Measurements from ENCODE around the gene PLAC8.
A peak's percentile ranks its signal among the peaks of the same experiment; 100 is the strongest.
"Not testable (repeated sequence)": the region's sequence is repeated elsewhere in the genome, so short reads cannot be mapped to it uniquely, and the experiment has no call there.

Gene PLAC8

GRCh38 chr4:83124111-83124780, 9.7 kb upstream of the PLAC8 start:
- H3K9me3 Mint-ChIP-seq = no peaks in the 10 kb centered on the region
- H3K27me3 Mint-ChIP-seq = no peaks in the 10 kb centered on the region
- no peaks in the 10 kb centered on the region for H3K36me3 Mint-ChIP-seq (ENCODE audit: low read depth)
- DNase-seq (no peak), ATAC-seq (no peak)
- peaks cover 28% of the 10 kb centered on the region for H3K4me1 Mint-ChIP-seq
- no peak overlapping the region for H3K27ac Mint-ChIP-seq
- H3K4me3 Mint-ChIP-seq = no peak overlapping the region

GRCh38 chr4:83121246-83121645, 6.7 kb upstream of the PLAC8 start:
- H3K4me3 Mint-ChIP-seq = no peak overlapping the region
- H3K4me1 Mint-ChIP-seq = peaks cover 21% of the 10 kb centered on the region
- ATAC-seq (no peak), DNase-seq (no peak)
- H3K27me3 Mint-ChIP-seq = no peaks in the 10 kb centered on the region
- H3K27ac Mint-ChIP-seq = no peak overlapping the region
- H3K9me3 Mint-ChIP-seq = no peaks in the 10 kb centered on the region
- no peaks in the 10 kb centered on the region for H3K36me3 Mint-ChIP-seq (ENCODE audit: low read depth)

GRCh38 chr4:83118869-83119268, 4.3 kb upstream of the PLAC8 start:
- Mint-ChIP-seq H3K9me3 (no peaks in the 10 kb centered on the region), H3K4me1 (peaks cover 22% of the 10 kb centered on the region), H3K36me3 (ENCODE audit: low read depth) (no peaks in the 10 kb centered on the region), H3K27me3 (no peaks in the 10 kb centered on the region), H3K4me3 (no peak overlapping the region), H3K27ac (no peak overlapping the region)
- DNase-seq = no peak
- ATAC-seq = no peak

- H3K36me3 Mint-ChIP-seq (ENCODE audit: low read depth) = no peaks in the 10 kb centered on the region
- H3K9me3 Mint-ChIP-seq = no peaks in the 10 kb centered on the region
- no peak overlapping the region for H3K4me3 Mint-ChIP-seq
- peaks cover 44% of the 10 kb centered on the region for H3K4me1 Mint-ChIP-seq
- DNase-seq = no peak
- H3K27me3 Mint-ChIP-seq = no peaks in the 10 kb centered on the region
- no peak for ATAC-seq
- H3K27ac Mint-ChIP-seq = peak overlapping the region; percentile 95
These were observed 1.2 kb upstream of the PLAC8 start for GRCh38 chr4:83115656-83116285.

- Mint-ChIP-seq H3K4me3 (peak overlapping the region; percentile 89), H3K9me3 (no peaks in the 10 kb centered on the region), H3K4me1 (peaks cover 50% of the 10 kb centered on the region), H3K36me3 (ENCODE audit: low read depth) (no peaks in the 10 kb centered on the region), H3K27ac (peak overlapping the region; percentile 95), H3K27me3 (no peaks in the 10 kb centered on the region)
- DNase-seq = no peak
- ATAC-seq = no peak
These were observed 471 bp upstream of the PLAC8 start for GRCh38 chr4:83115000-83115399.

GRCh38 chr4:83113429-83113786, 1.1 kb downstream of the PLAC8 start:
- H3K27me3 Mint-ChIP-seq = no peaks in the 10 kb centered on the region
- no peaks in the 10 kb centered on the region for H3K9me3 Mint-ChIP-seq
- H3K27ac Mint-ChIP-seq = peak overlapping the region; percentile 95
- ATAC-seq (no peak), DNase-seq (peak; percentile 37)
- peak overlapping the region; percentile 89 for H3K4me3 Mint-ChIP-seq
- H3K4me1 Mint-ChIP-seq = peaks cover 54% of the 10 kb centered on the region
- no peaks in the 10 kb centered on the region for H3K36me3 Mint-ChIP-seq (ENCODE audit: low read depth)

GRCh38 chr4:83112678-83113428, 1.7 kb downstream of the PLAC8 start:
- H3K36me3 Mint-ChIP-seq (ENCODE audit: low read depth) = no peaks in the 10 kb centered on the region
- H3K27me3 Mint-ChIP-seq = no peaks in the 10 kb centered on the region
- DNase-seq = peak; percentile 48
- H3K4me3 Mint-ChIP-seq = peak overlapping the region; percentile 89
- H3K9me3 Mint-ChIP-seq = no peaks in the 10 kb centered on the region
- peaks cover 59% of the 10 kb centered on the region for H3K4me1 Mint-ChIP-seq
- peak; percentile 25 for ATAC-seq
- H3K27ac Mint-ChIP-seq = peak overlapping the region; percentile 95

GRCh38 chr4:83112231-83112630, 2.3 kb downstream of the PLAC8 start:
- no peak for DNase-seq
- Mint-ChIP-seq H3K4me3 (peak overlapping the region; percentile 89), H3K27ac (peak overlapping the region; percentile 95), H3K36me3 (ENCODE audit: low read depth) (no peaks in the 10 kb centered on the region), H3K4me1 (peaks cover 64% of the 10 kb centered on the region), H3K27me3 (no peaks in the 10 kb centered on the region), H3K9me3 (no peaks in the 10 kb centered on the region)
- ATAC-seq = no peak

GRCh38 chr4:83111751-83112141, 2.8 kb downstream of the PLAC8 start:
- H3K4me1 Mint-ChIP-seq = peaks cover 69% of the 10 kb centered on the region
- not testable (repeated sequence) for H3K36me3 Mint-ChIP-seq (ENCODE audit: low read depth); H3K27me3 Mint-ChIP-seq; ATAC-seq; H3K9me3 Mint-ChIP-seq; DNase-seq
- peak overlapping the region; percentile 95 for H3K27ac Mint-ChIP-seq
- H3K4me3 Mint-ChIP-seq = peak overlapping the region; percentile 89

GRCh38 chr4:83110970-83111750, 3.4 kb downstream of the PLAC8 start:
- Mint-ChIP-seq H3K4me1 (peaks cover 74% of the 10 kb centered on the region), H3K4me3 (peak overlapping the region; percentile 89), H3K27ac (peak overlapping the region; percentile 98), H3K27me3 (no peaks in the 10 kb centered on the region), H3K36me3 (ENCODE audit: low read depth) (peaks cover 2% of the 10 kb centered on the region), H3K9me3 (no peaks in the 10 kb centered on the region)
- DNase-seq (no peak), ATAC-seq (no peak)

- peak; percentile 80 for ATAC-seq
- peak; percentile 92 for DNase-seq
- H3K27me3 Mint-ChIP-seq = no peaks in the 10 kb centered on the region
- peak overlapping the region; percentile 86 for H3K4me3 Mint-ChIP-seq
- H3K36me3 Mint-ChIP-seq (ENCODE audit: low read depth) = peaks cover 6% of the 10 kb centered on the region
- H3K9me3 Mint-ChIP-seq = no peaks in the 10 kb centered on the region
- H3K4me1 Mint-ChIP-seq = peaks cover 75% of the 10 kb centered on the region
- H3K27ac Mint-ChIP-seq = peak overlapping the region; percentile 98
These were observed 4.1 kb downstream of the PLAC8 start for GRCh38 chr4:83110223-83110945.

- Mint-ChIP-seq H3K27me3 (no peaks in the 10 kb centered on the region), H3K27ac (peak overlapping the region; percentile 98), H3K4me3 (peak overlapping the region; percentile 86), H3K9me3 (no peaks in the 10 kb centered on the region), H3K36me3 (ENCODE audit: low read depth) (peaks cover 13% of the 10 kb centered on the region), H3K4me1 (peaks cover 75% of the 10 kb centered on the region)
- DNase-seq = peak; percentile 60
- ATAC-seq = peak; percentile 26
These were observed 4.9 kb downstream of the PLAC8 start for GRCh38 chr4:83109480-83110222.

- Mint-ChIP-seq H3K27me3 (no peaks in the 10 kb centered on the region), H3K4me3 (peak overlapping the region; percentile 86), H3K27ac (peak overlapping the region; percentile 98), H3K9me3 (no peaks in the 10 kb centered on the region), H3K36me3 (ENCODE audit: low read depth) (peaks cover 22% of the 10 kb centered on the region), H3K4me1 (peaks cover 70% of the 10 kb centered on the region)
- ATAC-seq (no peak), DNase-seq (peak; percentile 34)
These were observed 6.2 kb downstream of the PLAC8 start for GRCh38 chr4:83108101-83108861.
